Panc1 (cell line): ENCODE measurements around the gene MALSU1. TPM values are rescaled to one million over a fixed set of nuclear protein-coding genes. Genes with fewer than 3 reads are reported as not detected.

ENCODE experiments used
- ATAC-seq: fragments of 200-7000 bp; cut with Tn5 transposase; 2 replicates; pipeline ENCODE4 v1.9.1; 2020; ENCODE audit warnings: mild to moderate bottlenecking, moderate library complexity
- BruUV-seq: library from RNA; stranded (reverse); fragments of 400-500 nt; replicated peaks from 2 replicates; lab custom pipeline; 2021; lab: Mats Ljungman, UMichigan
- CTCF ChIA-PET: fragments of 300-600 bp; sonication (Branson Sonifier 250); formaldehyde crosslinking; loops from one replicate; lab custom pipeline; 2022; ENCODE audit warnings: antibody characterized with exemption; lab: Charles Lee
- POLR2A ChIA-PET: fragments of 300-600 bp; sonication (Branson Sonifier 250); formaldehyde crosslinking; loops from one replicate; lab custom pipeline; 2022; ENCODE audit warnings: antibody characterized with exemption; lab: Charles Lee
- DNase-seq: peaks from one replicate; pipeline ENCODE4 v3.0.0-alpha.2; 2010; ENCODE audit warnings: low read depth, low spot score
- H3K27ac ChIP-seq: 2 replicates; pipeline ENCODE4 v1.5.1; 2011; ENCODE audit warnings: mild to moderate bottlenecking, low read length, inconsistent platforms
- H3K27me3 ChIP-seq: fragments of 200-500 bp; sonication (Bioruptor generic); 2 replicates; pipeline ENCODE4 v1.6.0; 2014; ENCODE audit warnings: low read length, inconsistent platforms; ENCODE audit not compliant: control insufficient read depth, insufficient read depth
- H3K36me3 ChIP-seq: fragments of 200-500 bp; sonication (Bioruptor generic); 2 replicates; pipeline ENCODE4 v1.5.1; 2014; ENCODE audit warnings: inconsistent platforms, mild to moderate bottlenecking, low read length, moderate library complexity; ENCODE audit not compliant: control insufficient read depth, insufficient read depth
- H3K4me1 ChIP-seq: 2 replicates; pipeline ENCODE4 v1.5.1; 2011; ENCODE audit warnings: inconsistent platforms, mild to moderate bottlenecking, low read length, moderate library complexity; ENCODE audit not compliant: control insufficient read depth, insufficient read depth
- H3K4me3 ChIP-seq, 2 experiments: 2 replicates each; pipeline ENCODE4 v1.5.1; 2011 to 2012; ENCODE audit warnings: low read depth in 2 of 2, low read length in 2 of 2, mild to moderate bottlenecking in 2 of 2, inconsistent platforms in 1 of 2, moderate library complexity in 1 of 2
- H3K9me3 ChIP-seq: fragments of 200-500 bp; sonication (Bioruptor generic); 2 replicates; pipeline ENCODE4 v1.5.1; 2014; ENCODE audit warnings: low read depth, mild to moderate bottlenecking, inconsistent platforms, low read length, moderate library complexity; ENCODE audit not compliant: control insufficient read depth, insufficient read depth
- POLR2AphosphoS5 ChIP-seq: IDR thresholded peaks from 2 replicates; pipeline ENCODE4 v1.6.1; 2012; ENCODE audit warnings: mild to moderate bottlenecking, low read depth, low read length, moderate library complexity
- SIN3A ChIP-seq: IDR thresholded peaks from 2 replicates; pipeline ENCODE4 v1.6.1; 2012; ENCODE audit warnings: low read depth, mild to moderate bottlenecking, low read length, moderate library complexity, borderline replicate concordance; ENCODE audit not compliant: insufficient read depth
- TCF7L2 ChIP-seq: IDR thresholded peaks from 2 replicates; pipeline ENCODE4 v1.6.1; 2011; ENCODE audit warnings: mild to moderate bottlenecking, low read depth, low read length, inconsistent platforms
- in situ Hi-C: cut with HindIII; loops from 2 replicates; pipeline ENCODE4 v1.10.0; 2016; ENCODE audit warnings: low sequenced_read_pairs, low pct_unique_long_range_greater_than_20kb
- intact Hi-C: fragments of 100-400 bp; cut with micrococcal nuclease; formaldehyde crosslinking; loops from one replicate; pipeline ENCODE4 v1.10.0; 2022; ENCODE audit not compliant: unreplicated experiment
- total RNA-seq: library from RNA; stranded (reverse); gene quantifications from one replicate; pipeline ENCODE4 v1.2.1, GENCODE V29; 2021; ENCODE audit not compliant: unreplicated experiment
- TF ChIP-seq, protein P1 (sequence below): fragments of 450-650 bp; IDR thresholded peaks from 2 replicates; pipeline ENCODE4 v1.5.1; 2017; ENCODE audit warnings: mild to moderate bottlenecking
- TF ChIP-seq, protein P2 (sequence below), 2 experiments: IDR thresholded peaks; 2 replicates each; pipeline ENCODE4 v1.6.1; 2011 to 2012; ENCODE audit warnings: low read depth in 2 of 2, control low read depth in 1 of 2, low read length in 1 of 2, mild to moderate bottlenecking in 1 of 2, moderate library complexity in 1 of 2; ENCODE audit not compliant: insufficient read depth in 1 of 2

Gene MALSU1
- total RNA-seq, 1 experiment from 2014 or later, result 111 TPM

DNA sequence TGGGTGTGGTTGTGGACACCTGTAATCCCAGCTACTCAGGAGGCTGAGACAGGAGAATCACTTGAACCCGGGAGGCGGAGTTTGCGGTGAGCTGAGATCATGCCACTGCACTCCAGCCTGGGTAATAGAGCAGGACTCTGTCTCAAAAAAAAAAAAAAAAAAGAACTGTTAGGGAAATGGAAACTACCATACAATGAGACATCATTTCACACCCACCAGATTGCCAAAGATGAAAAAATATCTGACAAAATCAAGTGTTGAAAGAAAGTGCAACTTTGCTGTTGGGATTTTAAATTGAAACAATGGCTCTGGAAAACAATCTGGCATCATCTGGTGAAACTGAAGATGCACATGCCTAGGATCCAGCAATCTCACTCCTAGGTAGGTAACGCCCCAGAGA is 16.1 kb upstream of the MALSU1 start:
- ChIA-PET POLR2A (interaction anchor here (1.0 kb wide), 1 partner anchor 16 kb away, joined by 6 read pairs; the partner anchor contains the start of gene MALSU1), CTCF (no interaction called here)
- BruUV-seq, result no TSS peak
- Histone ChIP-seq H3K27me3 (no peaks in the 10 kb centered on the region), H3K27ac (no peak overlapping the region), H3K36me3 (no peaks in the 10 kb centered on the region), H3K4me3 (no peak overlapping the region), H3K4me1 (no peaks in the 10 kb centered on the region), H3K9me3 (no peaks in the 10 kb centered on the region)
- in situ Hi-C loops, result no loop called here
- ATAC-seq, result no peak
- no peak for DNase-seq
- TF ChIP-seq POLR2AphosphoS5, result no peak
- TF ChIP-seq, protein P1, sequence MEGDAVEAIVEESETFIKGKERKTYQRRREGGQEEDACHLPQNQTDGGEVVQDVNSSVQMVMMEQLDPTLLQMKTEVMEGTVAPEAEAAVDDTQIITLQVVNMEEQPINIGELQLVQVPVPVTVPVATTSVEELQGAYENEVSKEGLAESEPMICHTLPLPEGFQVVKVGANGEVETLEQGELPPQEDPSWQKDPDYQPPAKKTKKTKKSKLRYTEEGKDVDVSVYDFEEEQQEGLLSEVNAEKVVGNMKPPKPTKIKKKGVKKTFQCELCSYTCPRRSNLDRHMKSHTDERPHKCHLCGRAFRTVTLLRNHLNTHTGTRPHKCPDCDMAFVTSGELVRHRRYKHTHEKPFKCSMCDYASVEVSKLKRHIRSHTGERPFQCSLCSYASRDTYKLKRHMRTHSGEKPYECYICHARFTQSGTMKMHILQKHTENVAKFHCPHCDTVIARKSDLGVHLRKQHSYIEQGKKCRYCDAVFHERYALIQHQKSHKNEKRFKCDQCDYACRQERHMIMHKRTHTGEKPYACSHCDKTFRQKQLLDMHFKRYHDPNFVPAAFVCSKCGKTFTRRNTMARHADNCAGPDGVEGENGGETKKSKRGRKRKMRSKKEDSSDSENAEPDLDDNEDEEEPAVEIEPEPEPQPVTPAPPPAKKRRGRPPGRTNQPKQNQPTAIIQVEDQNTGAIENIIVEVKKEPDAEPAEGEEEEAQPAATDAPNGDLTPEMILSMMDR, result no peak
- TF ChIP-seq TCF7L2, result no peak
- TF ChIP-seq, protein P2, sequence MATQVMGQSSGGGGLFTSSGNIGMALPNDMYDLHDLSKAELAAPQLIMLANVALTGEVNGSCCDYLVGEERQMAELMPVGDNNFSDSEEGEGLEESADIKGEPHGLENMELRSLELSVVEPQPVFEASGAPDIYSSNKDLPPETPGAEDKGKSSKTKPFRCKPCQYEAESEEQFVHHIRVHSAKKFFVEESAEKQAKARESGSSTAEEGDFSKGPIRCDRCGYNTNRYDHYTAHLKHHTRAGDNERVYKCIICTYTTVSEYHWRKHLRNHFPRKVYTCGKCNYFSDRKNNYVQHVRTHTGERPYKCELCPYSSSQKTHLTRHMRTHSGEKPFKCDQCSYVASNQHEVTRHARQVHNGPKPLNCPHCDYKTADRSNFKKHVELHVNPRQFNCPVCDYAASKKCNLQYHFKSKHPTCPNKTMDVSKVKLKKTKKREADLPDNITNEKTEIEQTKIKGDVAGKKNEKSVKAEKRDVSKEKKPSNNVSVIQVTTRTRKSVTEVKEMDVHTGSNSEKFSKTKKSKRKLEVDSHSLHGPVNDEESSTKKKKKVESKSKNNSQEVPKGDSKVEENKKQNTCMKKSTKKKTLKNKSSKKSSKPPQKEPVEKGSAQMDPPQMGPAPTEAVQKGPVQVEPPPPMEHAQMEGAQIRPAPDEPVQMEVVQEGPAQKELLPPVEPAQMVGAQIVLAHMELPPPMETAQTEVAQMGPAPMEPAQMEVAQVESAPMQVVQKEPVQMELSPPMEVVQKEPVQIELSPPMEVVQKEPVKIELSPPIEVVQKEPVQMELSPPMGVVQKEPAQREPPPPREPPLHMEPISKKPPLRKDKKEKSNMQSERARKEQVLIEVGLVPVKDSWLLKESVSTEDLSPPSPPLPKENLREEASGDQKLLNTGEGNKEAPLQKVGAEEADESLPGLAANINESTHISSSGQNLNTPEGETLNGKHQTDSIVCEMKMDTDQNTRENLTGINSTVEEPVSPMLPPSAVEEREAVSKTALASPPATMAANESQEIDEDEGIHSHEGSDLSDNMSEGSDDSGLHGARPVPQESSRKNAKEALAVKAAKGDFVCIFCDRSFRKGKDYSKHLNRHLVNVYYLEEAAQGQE (IDR thresholded peaks at IDR 0.05; ENCODE audit: insufficient read depth in 1 of 2, low read depth in 2 of 2, low read length in 1 of 2), result no peak
- no peak for TF ChIP-seq SIN3A
- intact Hi-C loops, result no loop called here

DNA sequence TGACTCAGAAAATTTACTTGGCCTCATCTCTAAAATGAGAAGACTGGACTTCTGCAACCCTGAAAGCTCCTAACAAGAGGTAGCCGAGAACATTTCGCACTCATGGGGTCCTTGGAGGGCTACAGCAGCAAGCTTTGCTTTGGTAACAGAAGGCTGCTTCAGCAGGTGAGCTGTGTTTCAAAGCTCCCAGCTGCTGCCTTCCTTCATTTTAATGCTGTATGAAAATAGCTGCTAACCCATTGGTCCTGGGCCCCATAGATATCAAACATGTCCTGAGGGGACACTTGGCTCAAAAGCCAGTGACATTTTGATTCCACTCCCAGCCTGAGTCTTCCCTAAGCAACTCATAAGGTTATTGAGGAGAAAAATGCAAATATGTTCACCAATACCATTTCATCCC is 14.3 kb upstream of the MALSU1 start:
- Histone ChIP-seq H3K36me3 (no peaks in the 10 kb centered on the region), H3K27me3 (no peaks in the 10 kb centered on the region), H3K27ac (no peak overlapping the region), H3K4me3 (no peak overlapping the region), H3K9me3 (no peaks in the 10 kb centered on the region), H3K4me1 (no peaks in the 10 kb centered on the region)
- ChIA-PET CTCF (interaction anchor here (0.5 kb wide), 1 partner anchor 50 kb away, joined by 4 read pairs; no protein-coding TSS in a partner anchor), POLR2A (no interaction called here)
- no peak for ATAC-seq
- TF ChIP-seq TCF7L2, result no peak
- TF ChIP-seq, protein P1, result no peak
- no peak for TF ChIP-seq POLR2AphosphoS5
- no peak for TF ChIP-seq SIN3A
- TF ChIP-seq, protein P2 (IDR thresholded peaks at IDR 0.05; ENCODE audit: insufficient read depth in 1 of 2, low read depth in 2 of 2, low read length in 1 of 2), result no peak
- in situ Hi-C loops, result no loop called here
- no TSS peak for BruUV-seq
- intact Hi-C loops, result no loop called here
- no peak for DNase-seq
